CD4-positive, alpha-beta T cell treated with Interleukin-4 for 1 hour (primary cell): ENCODE data around the gene FOXK2.
A peak's percentile ranks its signal among the peaks of the same experiment; 100 is the strongest.
"Not testable (repeated sequence)": the region's sequence is repeated elsewhere in the genome, so short reads cannot be mapped to it uniquely, and the experiment has no call there.

Experiments
- DNase-seq, 2 donors: peaks; one replicate each; pipeline ENCODE4 v3.0.0-alpha.2; 2020 to 2022

The FOXK2 gene

DNA sequence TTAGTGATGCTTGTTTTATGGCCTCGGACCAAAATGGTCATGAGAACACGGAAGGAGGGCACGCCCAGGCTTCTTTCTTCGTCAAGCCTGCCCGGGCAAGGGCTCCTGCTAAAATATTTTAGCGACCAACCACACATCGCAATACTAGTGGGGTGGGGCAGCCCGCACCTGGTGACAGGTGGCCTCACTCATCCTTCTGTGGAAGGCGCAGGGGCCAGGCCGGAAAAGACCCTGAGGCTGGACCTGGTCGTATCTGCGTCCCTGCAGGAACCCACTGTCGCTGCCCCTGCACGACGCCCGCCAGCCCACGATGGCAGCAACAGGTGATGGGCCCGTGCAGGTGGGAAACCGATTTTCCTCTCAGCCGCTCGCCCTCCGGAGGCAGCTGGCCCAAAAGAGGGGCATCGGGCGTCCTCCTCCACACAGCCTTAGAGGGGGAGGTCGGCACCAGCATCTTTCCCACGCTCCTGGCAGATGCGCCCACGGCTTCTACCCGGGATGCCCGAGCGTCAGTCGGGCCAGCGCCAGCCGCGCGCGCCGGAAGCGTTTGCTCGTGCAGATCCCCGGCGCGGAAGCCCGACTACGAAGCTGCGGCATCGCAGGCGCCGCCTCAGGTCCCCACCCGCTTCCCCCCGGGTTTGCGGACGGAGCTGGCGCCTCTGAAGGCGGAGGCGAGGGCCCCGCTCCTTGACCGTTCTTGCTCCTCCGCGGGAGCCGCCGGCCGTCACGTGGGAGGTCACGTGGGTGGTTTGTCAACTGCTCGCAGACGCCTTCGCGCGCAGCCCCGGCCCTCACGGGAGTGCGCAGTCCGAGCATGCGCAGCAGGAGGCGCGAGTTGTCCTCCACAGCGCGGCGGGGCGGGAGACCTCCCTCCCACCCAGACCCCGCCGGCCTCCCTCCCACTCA lies 22.8 kb upstream of the FOXK2 start:
- peak; percentile 90 to 92 for DNase-seq

DNA sequence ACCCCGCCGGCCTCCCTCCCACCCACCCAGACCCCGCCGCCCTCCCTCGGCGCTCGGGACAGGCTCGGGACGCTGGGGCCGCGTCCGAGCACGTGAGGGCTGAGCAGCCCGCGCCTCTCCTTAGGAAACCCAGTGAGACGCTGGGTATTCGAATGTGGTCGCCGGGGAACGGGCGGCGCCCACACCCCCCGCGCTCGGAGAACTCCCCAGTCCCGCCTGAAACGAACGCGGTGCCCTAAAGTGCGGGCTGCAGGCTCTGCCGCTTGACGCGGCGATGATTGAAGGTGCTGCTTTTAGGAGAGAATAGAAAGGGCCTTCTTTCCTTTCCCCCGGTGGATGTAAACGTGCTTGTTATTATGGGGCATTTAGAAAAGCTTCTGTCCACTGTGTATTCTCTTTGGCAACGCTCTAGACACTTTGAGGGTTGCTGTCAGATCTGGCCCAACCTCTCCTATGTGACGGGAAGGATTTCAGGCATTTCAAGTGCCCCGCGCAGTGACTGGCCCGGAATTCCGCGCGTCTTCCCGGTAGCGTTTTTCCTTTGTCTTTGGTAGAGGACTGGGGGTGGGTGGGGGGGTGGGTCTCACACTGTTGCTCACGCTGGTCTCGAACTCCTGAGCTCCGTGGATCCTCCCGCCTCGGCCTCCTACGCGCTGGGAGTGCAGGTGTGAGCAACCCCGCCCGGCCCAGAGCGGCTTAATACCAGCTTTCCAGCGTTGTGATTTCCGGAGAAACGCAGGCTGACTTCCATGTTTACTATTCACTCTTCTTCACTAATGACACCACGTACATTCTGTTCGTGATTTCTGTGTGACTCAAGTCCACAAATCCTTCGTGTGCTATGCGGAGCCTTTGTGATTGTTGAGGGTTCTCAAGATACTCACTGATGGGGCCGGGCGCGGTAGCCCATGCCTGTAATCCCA lies 21.8 kb upstream of the FOXK2 start:
- DNase-seq = peak; percentile 43 to 64

DNA sequence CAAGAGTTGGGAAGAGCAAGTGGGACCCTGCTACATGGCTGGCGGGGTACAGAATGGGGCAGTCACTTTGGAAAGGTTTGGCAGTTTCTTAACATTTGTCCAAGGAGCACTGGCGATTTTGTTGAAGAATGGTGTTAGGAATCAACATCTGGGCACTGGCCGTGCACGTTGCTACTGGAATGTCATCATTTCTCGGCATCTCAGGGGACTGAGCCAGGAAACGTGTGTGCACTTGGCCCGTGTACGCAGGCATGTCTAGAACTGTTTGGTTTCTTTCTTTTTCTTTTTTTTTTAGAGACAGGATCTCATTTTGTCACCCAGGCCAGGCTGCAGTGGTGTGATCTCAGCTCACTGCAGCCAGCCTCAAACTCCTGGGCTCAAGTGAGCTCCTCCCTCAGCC lies 17.3 kb upstream of the FOXK2 start:
- no peak for DNase-seq

DNA sequence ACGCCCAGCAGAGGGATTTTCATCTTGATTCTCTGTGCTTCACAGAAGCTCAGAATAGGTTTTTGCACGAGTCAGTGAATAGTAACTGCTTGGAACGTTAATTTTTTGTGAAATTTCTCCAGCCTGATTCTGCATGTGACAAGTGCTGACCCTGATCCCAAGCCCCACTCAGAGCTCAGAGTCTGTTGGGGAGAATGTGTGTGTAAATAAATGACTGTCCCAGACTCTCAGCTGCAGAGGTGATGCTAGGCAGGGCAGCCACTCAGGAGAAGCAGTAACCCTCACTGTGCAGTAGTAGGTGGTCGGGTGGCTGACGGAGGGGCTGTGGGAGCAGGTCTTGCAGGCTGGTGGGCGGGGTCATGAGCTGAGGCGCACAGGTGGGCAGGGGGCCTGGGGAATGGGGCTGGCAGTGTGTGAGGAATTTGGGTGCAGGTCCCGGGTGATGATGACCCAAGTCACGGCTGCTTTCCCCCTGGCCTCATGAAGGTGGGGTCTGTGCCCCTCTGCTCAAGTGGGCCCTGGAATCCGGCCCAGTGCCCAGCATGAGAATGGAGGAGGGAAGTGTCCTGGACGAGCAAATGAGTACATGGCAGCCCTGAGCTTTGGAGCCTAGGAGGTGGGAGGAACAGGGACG lies 16.3 kb upstream of the FOXK2 start:
- DNase-seq = no peak

DNA sequence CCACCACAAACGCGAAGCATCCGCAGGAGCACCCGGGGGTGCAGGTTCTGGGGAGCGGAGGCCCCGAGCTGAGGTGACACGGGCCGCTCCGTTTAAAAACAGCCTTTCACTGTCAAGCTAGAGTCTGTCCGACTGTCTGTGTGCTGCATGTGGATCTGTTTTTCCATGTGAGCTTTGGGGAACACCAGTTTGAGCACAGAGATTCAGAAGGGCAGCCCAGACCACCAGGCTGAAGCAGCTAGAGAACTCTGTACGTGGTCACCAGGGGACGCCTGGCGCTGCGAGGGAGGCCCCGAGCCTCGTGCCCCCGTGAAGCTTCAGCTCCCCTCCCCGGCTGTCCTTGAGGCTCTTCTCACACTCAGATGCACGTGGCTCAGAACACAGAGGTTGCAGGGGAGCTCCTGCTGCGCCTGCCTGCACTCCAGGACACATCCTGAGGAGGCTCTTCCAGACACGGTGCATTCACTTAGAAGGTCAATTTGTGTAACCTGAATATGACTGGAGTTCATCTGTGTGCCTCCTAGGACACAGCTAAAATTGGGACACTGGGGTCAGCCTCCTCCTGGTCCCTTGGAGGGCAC lies 15.7 kb upstream of the FOXK2 start:
- no peak for DNase-seq

DNA sequence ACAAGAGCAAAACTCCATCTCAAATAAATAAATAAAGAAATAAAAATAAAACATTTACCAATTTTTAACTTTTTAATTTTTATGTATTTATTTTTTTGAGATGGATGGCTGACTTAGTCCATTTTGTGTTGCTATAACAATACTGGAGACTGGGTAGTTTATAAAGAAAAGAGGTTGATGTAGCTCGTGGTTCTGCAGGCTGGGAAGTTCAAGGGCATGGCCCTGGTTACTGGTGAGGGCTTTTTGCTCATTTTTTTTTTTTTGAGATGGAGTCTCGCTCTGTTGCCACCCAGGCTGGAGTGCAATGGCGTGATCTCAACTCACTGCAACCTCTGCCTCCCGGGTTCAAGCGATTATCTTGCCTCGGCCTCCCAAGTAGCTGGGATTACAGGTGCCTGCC lies 14.2 kb upstream of the FOXK2 start:
- no peak for DNase-seq

DNA sequence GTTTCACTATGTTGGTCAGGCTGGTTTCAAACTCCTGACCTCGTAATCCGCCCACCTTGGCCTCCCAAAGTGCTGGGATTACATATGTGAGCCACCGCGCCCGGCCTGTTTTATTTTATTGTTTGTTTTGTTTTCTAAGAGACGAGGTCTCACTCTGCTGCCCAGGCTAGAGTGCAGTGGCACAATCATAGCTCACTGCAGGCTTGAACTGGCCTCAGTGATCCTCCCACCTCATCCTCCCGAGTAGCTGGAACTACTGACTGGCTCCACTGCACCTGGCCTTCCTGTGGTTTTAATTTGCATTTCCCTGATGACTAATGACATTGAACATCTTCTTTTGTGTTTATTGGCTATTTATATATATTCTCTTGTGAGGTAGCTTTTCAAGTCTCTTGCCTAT lies 13.1 kb upstream of the FOXK2 start:
- peak in 1 of 2 donors; percentile 53 for DNase-seq

DNA sequence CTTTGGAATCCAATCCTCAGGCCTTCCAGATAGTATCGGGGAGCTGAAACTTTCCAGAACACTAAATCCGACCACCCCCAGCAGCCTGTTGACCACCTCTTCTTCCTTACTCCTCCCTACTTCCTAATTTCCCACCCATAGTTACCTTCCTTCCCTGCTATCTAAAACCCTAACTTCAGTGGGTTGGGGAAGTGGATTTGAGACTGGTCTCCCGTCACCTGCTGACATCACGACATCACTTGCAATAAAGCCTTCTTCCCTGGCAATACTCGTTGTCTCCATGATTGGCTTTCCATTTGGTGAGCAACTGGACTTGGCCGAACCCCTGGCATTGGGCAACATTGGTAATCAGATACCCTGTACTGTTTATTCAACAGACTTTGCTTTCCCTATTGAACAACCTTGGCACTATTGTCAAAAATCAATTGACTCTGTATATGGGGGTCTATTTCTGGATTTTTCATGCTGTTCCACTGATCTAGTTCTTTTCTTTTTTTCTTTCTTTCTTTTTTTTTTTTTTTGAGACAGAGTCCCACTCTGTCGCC lies 11.8 kb upstream of the FOXK2 start:
- DNase-seq = no peak

DNA sequence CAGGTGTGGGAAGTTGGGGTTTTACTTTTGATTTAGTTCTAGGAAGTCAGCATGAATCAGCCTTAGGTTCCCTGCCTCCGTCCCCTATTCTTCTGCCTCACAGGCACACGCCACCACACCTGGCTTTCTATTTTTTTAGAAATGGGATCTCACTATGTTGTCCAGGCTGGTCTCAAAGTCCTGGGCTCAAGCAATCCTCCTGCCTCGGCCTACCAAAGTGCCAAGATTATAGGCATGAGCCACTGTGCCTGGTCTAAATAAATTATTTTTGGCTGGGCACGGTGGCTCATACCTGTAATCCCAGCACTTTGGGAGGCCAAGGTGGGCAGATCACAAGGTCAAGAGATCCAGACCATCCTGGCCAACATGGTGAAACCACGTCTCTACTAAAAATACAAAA lies 7.9 kb upstream of the FOXK2 start:
- DNase-seq = not testable (repeated sequence)

DNA sequence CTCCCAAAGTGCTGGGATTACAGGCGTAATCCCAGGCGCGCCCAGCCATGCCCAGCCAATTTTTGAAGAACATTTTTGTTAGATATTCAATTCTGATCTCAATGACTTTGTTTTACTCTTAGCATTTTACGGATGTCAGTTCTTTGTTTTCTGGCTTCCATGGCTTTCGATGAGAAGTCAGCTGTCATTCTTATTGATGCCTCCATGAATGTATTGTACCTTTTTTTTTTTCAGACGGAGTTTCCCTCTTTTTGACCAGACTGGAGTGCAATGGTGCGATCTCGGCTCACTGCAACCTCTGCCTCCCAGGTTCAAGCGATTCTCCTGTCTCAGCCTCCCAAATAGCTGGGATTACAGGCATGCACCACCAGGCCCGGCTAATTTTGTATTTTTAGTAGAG lies 5.7 kb upstream of the FOXK2 start:
- not testable (repeated sequence) for DNase-seq

DNA sequence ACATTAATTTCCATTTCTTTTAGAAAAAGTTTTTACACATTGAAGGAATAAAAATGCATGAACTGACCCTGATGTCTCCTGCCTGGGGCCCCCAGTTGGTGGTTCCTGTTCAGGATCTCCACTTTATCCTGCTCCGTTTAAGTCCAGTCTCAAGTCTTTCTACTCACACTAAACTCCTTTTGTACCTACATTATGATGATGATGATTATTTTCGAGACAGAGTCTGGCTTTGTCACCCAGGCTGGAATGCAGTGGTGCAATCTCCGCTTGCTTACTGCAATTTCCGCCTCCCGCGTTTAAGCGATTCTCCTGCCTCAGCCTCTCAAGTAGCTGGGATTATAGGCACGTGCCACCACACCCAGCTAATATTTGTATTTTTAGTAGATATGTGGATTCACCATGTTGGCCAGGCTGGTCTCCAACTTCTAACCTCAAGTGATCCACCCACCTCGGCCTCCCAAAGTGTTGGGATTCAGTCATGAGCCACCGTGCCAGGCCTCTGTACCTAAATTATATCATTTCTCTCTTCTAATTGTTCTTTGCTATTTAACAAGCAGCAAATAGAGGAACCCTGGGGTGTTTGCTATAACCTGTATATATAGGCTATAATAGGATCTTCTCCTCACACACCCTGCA lies 2.2 kb upstream of the FOXK2 start:
- no peak for DNase-seq

DNA sequence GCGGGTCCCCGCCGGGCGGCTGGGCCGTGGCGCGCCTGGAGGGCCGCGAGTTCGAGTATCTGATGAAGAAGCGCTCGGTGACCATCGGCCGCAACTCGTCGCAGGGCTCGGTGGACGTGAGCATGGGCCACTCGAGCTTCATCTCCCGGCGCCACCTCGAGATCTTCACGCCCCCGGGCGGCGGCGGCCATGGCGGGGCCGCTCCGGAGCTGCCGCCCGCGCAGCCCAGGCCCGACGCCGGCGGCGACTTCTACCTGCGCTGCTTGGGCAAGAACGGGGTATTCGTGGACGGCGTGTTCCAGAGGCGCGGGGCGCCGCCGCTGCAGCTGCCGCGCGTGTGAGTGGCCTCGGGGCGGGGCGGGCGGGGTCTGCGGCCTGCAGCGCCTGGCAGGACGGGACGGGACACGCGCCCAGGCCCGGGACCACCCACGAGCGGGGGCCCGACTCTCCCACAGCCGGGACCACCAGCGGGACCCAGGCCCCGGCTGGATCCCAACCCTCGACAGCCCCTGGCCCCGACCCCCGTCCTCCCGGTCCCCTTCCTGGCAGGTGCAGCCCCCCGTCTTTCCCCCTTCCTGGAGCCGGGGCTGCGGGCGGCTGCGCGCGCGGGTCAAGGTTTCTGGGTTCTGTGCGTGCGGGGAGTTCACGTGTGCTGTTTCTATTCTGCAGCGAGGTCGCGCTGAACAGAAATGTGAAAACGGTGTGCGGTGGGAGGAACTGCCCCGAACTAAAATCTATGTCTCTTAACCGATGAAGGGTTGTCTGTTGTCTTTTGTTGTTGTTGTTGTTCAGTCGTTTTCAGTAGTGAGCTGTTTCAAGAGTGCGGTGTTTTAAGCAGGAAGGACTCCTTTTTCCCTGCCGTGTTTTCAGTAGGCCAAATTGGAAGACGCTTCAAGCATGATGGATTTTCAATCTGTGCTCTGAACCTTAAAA lies 705 bp downstream of the FOXK2 start:
- DNase-seq = peak; percentile 23 to 41

DNA sequence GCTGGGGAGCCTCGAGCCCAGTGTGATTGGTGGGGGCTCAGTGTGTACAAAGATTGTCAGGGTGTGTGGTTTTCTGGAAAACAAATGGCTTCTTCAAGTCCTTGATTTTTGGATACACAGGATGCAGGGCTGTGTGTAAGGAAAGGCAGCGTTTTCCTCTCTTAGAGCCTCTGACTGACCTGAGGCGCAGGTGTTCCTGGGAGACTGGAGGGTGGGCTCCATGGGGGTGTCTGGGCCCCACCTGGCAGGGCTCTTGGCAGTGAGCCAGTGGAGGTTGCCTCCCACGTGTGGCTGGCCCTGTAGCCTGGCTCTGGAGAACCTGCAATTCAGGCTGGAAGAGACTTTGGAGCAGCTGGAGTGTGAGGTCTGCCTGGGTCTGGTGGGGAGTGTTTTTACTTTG lies 5.0 kb downstream of the FOXK2 start:
- no peak for DNase-seq

DNA sequence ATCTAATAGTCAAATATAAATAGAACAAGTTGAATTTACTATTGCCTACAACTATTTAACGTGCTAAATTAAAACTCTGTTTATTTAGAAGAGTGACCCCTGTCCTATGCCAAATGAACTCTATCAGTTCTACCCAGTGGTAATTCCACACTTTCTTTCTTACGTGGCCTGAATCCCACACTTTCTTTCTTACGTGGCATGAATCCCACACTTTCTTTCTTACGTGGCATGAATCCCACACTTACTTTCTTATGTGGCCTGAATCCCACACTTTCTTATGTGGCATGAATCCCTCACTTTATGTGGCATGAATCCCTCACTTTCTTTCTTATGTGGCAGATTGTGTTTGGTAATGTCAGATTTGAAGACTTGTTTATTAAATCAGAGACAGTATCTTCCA lies 6.2 kb downstream of the FOXK2 start:
- no peak for DNase-seq

DNA sequence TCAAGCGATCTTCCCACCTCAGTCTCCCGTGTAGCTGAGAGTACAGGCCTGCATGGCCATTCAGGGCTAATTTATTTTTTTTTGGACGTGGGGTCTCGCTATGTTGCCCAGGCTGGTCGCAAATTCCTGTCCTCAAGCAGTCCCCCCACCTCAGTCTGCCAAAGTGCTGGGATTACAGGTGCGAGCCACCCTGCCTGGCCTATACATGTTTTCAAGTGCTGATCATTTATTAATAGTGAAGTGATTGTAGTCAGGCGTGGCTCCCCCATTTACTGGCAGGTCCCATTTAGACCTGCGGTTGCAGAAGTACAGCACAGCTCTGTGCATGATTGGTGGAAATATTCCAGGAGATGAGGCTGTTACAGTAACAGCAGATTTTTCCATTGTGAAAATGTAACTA lies 8.4 kb downstream of the FOXK2 start:
- DNase-seq = no peak

DNA sequence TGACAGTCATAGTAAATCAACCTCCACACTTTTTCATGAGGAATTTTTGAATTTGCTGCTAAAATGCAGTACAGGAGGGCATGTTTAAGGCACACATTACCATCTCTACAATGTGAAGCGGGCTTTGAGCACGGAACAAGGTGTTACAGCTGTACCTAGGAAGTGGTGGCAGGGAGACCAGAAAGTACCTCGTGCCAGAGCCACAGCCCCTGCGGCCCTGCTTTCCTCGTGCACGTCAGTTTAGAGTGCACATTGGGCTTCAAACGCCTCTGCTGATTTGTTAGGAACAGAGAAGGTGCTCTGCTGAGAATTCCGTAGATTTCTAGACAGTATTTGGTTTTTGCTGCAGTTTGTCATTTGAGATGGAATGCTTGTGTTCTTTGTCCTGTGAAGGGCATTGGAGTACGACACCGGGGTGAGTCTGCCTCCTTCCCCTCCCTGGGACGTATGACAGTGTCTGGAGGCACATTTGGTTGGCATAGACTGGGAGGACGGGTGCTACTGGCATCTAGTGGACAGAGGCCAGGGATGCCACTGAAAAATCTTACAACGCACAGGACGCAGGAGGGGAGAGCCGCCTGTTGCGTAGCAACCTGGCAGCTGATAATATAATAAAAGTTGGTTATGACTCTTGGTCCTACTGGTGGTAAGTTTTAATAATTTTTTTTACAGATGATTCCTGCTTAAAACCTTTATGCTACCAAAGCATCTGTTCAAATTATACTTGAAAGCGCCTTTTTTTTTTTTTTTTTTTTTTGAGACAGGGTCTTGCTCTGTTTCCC lies 9.1 kb downstream of the FOXK2 start:
- peak in 1 of 2 donors; percentile 30 for DNase-seq

DNA sequence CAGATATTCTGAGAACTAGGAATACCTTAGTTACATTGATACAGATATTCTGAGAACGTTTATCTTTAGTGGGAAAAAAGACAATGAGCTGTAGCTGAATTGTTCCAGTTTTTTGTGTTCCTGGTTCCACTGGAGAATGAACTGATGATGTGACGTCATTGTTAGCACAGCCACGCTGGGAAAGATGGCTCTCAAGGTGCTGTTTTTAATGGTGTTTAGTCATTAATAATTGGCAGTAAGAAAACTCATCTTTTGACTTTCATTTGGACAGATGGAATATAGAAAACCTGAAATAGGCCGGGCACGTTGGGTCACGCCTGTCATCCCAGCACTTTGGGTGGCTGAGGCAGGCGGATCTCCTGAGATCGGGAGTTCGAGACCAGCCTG lies 10.4 kb downstream of the FOXK2 start:
- no peak for DNase-seq

DNA sequence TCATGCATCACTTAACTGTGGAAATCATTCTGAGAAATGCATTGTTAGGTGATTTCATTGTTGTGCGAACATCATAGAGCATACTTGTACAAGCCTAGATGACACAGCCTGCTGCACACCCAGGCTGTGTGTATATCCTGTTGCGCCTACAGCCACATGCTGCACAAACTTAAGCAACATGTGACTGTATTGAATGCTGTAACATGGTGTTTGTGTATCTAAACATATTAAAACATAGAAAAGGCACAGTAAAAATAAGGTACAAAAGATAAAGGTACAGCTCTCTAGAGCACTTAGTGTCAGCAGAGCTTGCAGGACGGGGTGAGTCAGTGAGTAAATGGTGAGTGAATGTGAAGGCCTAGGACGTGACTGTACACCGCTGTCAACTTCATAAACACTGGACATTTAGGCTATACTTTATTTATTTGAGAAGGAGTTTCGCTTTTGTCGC lies 11.9 kb downstream of the FOXK2 start:
- DNase-seq = no peak

DNA sequence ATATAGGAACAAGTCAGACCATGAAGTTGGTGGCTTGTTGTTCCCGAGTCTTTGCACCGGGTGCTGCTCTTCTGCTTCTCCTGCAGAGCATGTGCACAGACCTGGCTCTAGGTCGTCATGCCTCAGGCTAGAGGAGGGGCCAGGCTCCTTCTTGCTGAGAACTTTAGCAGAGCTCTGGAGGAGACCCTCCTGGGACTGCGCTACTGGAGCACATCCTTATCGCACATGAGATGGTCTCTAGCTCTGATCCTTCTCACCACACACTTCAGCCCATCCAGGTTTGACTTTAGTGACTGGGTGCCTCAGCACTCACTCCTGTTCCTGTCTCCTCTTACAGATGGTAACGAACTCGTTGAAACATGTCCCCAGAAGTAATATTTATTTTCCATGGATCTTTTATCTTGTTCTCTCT lies 14.9 kb downstream of the FOXK2 start:
- no peak for DNase-seq
